MM.1S (cell line): ENCODE measurements around the gene SCART1.

Experiments used
- EZH2 ChIP-seq: fragments of 300-600 bp; sonication (generic); optimal IDR thresholded peaks from 2 replicates; pipeline ENCODE3; 2017; ENCODE audit warnings: low read depth, mild to moderate bottlenecking, antibody characterized with exemption, low read length, mixed read lengths
- TF ChIP-seq, protein P1 (sequence below): fragments of 300-600 bp; sonication (generic); IDR thresholded peaks from 2 replicates; pipeline ENCODE4 v1.5.1; 2016; ENCODE audit warnings: antibody characterized with exemption, low read length, mixed read lengths

DNA sequence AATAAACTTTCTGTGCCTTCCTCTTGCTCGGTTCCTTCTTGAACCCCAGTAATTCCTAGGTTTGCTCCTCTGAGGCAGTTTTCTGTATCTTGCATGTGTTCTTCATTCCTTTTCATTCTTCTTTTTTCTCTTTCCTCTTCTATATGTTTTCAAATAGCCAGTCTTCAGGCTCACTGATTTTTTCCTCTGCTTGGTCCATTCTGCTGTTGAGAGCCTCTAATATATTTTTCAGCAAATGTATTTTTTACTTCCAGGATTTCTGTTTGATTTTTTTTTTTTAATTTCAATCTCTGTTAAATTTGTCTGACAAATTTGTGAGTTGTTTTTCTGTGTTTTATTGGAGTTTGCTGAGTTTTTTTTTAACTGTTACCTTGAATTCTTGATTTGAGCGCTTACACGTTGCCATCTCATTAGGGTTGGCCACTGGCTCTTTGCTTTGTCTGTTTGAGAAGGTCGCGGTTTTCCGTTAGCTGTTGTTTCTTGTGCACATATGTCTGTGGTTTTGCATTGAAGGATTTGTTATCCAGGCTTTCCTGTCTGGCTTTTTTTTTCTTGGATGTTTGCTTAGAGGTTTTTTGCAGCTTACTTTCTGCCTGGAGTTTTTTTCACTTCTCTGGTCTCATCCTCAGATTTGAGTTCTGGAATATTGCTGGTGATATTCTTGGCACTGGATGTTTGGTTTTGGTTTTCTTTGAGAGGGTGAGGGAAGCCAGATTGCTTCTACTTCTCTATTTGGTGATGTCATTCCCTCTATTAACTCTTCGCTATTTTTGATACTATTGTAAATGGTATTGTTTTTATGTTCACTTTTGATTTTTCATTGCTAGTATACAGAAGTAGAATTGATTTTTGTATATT, 42.0 kb upstream of the SCART1 start:
- TF ChIP-seq, protein P1, sequence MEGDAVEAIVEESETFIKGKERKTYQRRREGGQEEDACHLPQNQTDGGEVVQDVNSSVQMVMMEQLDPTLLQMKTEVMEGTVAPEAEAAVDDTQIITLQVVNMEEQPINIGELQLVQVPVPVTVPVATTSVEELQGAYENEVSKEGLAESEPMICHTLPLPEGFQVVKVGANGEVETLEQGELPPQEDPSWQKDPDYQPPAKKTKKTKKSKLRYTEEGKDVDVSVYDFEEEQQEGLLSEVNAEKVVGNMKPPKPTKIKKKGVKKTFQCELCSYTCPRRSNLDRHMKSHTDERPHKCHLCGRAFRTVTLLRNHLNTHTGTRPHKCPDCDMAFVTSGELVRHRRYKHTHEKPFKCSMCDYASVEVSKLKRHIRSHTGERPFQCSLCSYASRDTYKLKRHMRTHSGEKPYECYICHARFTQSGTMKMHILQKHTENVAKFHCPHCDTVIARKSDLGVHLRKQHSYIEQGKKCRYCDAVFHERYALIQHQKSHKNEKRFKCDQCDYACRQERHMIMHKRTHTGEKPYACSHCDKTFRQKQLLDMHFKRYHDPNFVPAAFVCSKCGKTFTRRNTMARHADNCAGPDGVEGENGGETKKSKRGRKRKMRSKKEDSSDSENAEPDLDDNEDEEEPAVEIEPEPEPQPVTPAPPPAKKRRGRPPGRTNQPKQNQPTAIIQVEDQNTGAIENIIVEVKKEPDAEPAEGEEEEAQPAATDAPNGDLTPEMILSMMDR, result no peak
- no peak for TF ChIP-seq EZH2
